ENCODE results near the gene PDE7B.

The PDE7B gene

GRCh38 chr6:135938576-135939207, 87.2 kb downstream of the PDE7B start:
- no peak overlapping the region for H3K27ac Mint-ChIP-seq
- H3K27me3 Mint-ChIP-seq: peaks cover 2% of the 10 kb centered on the region in 2 donors
- no peak overlapping the region for H3K4me3 Mint-ChIP-seq
- no peak for DNase-seq
- H3K36me3 Mint-ChIP-seq (ENCODE audit: insufficient read depth): no peaks in the 10 kb centered on the region
- ATAC-seq (replicated peaks): no peak
- H3K4me1 Mint-ChIP-seq (ENCODE audit: low read depth in 2 of 2): no peaks in the 10 kb centered on the region
- no peaks in the 10 kb centered on the region for H3K9me3 Mint-ChIP-seq

- Mint-ChIP-seq H3K27ac (no peak overlapping the region), H3K36me3 (ENCODE audit: insufficient read depth) (no peaks in the 10 kb centered on the region), H3K4me3 (no peak overlapping the region), H3K4me1 (ENCODE audit: low read depth in 2 of 2) (no peaks in the 10 kb centered on the region), H3K9me3 (no peaks in the 10 kb centered on the region), H3K27me3 (peaks cover 7% of the 10 kb centered on the region in 2 donors)
- ATAC-seq (replicated peaks) (no peak), DNase-seq (no peak)
Observed at GRCh38 chr6:135939208-135939591, 87.7 kb downstream of the PDE7B start.

- H3K4me3 Mint-ChIP-seq: no peak overlapping the region
- no peaks in the 10 kb centered on the region for H3K9me3 Mint-ChIP-seq
- no peaks in the 10 kb centered on the region for H3K4me1 Mint-ChIP-seq (ENCODE audit: low read depth in 2 of 2)
- peaks cover 7 to 8% of the 10 kb centered on the region in 2 donors for H3K27me3 Mint-ChIP-seq
- DNase-seq (no peak), ATAC-seq (replicated peaks) (no peak)
- H3K27ac Mint-ChIP-seq: no peak overlapping the region
- H3K36me3 Mint-ChIP-seq (ENCODE audit: insufficient read depth): no peaks in the 10 kb centered on the region
Observed at GRCh38 chr6:135940616-135941167, 89.2 kb downstream of the PDE7B start.

GRCh38 chr6:135941275-135942025, 89.9 kb downstream of the PDE7B start:
- Mint-ChIP-seq H3K27me3 (peaks cover 7 to 8% of the 10 kb centered on the region in 2 donors), H3K9me3 (no peaks in the 10 kb centered on the region), H3K27ac (no peak overlapping the region), H3K4me3 (no peak overlapping the region), H3K36me3 (ENCODE audit: insufficient read depth) (no peaks in the 10 kb centered on the region), H3K4me1 (ENCODE audit: low read depth in 2 of 2) (no peaks in the 10 kb centered on the region)
- no peak for ATAC-seq (replicated peaks)
- no peak for DNase-seq

- Mint-ChIP-seq H3K36me3 (ENCODE audit: insufficient read depth) (no peaks in the 10 kb centered on the region), H3K9me3 (no peaks in the 10 kb centered on the region), H3K4me3 (no peak overlapping the region), H3K27me3 (peaks cover 7 to 8% of the 10 kb centered on the region in 2 donors), H3K27ac (no peak overlapping the region), H3K4me1 (ENCODE audit: low read depth in 2 of 2) (no peaks in the 10 kb centered on the region)
- DNase-seq: no peak
- no peak for ATAC-seq (replicated peaks)
Observed at GRCh38 chr6:135944120-135944519, 92.6 kb downstream of the PDE7B start.

- Mint-ChIP-seq H3K4me1 (ENCODE audit: low read depth in 2 of 2) (no peaks in the 10 kb centered on the region), H3K27ac (no peak overlapping the region), H3K36me3 (ENCODE audit: insufficient read depth) (no peaks in the 10 kb centered on the region), H3K9me3 (no peaks in the 10 kb centered on the region), H3K4me3 (no peak overlapping the region), H3K27me3 (peaks cover 13 to 17% of the 10 kb centered on the region in 2 donors)
- no peak for ATAC-seq (replicated peaks)
- DNase-seq: no peak
Observed at GRCh38 chr6:135946674-135947073, 95.2 kb downstream of the PDE7B start.

- H3K4me3 Mint-ChIP-seq: no peak overlapping the region
- H3K36me3 Mint-ChIP-seq (ENCODE audit: insufficient read depth): no peaks in the 10 kb centered on the region
- no peaks in the 10 kb centered on the region for H3K4me1 Mint-ChIP-seq (ENCODE audit: low read depth in 2 of 2)
- no peaks in the 10 kb centered on the region for H3K9me3 Mint-ChIP-seq
- H3K27ac Mint-ChIP-seq: no peak overlapping the region
- ATAC-seq (replicated peaks): no peak
- H3K27me3 Mint-ChIP-seq: peaks cover 7 to 9% of the 10 kb centered on the region in 2 donors
- DNase-seq: no peak
Observed at GRCh38 chr6:135950669-135951068, 99.2 kb downstream of the PDE7B start.

GRCh38 chr6:135951169-135951568, 99.7 kb downstream of the PDE7B start:
- Mint-ChIP-seq H3K4me3 (no peak overlapping the region), H3K4me1 (ENCODE audit: low read depth in 2 of 2) (no peaks in the 10 kb centered on the region), H3K27me3 (peaks cover 7 to 9% of the 10 kb centered on the region in 2 donors), H3K27ac (no peak overlapping the region), H3K36me3 (ENCODE audit: insufficient read depth) (no peaks in the 10 kb centered on the region), H3K9me3 (no peaks in the 10 kb centered on the region)
- no peak for DNase-seq
- no peak for ATAC-seq (replicated peaks)

GRCh38 chr6:135953818-135954217, 102.3 kb downstream of the PDE7B start:
- Mint-ChIP-seq H3K36me3 (ENCODE audit: insufficient read depth) (no peaks in the 10 kb centered on the region), H3K27ac (no peak overlapping the region), H3K4me3 (no peak overlapping the region), H3K4me1 (ENCODE audit: low read depth in 2 of 2) (no peaks in the 10 kb centered on the region), H3K9me3 (no peaks in the 10 kb centered on the region), H3K27me3 (peaks cover 7 to 9% of the 10 kb centered on the region in 2 donors)
- DNase-seq: no peak
- no peak for ATAC-seq (replicated peaks)

GRCh38 chr6:135955099-135955498, 103.6 kb downstream of the PDE7B start:
- Mint-ChIP-seq H3K27me3 (peaks cover 7 to 9% of the 10 kb centered on the region in 2 donors), H3K4me3 (no peak overlapping the region), H3K4me1 (ENCODE audit: low read depth in 2 of 2) (no peaks in the 10 kb centered on the region), H3K36me3 (ENCODE audit: insufficient read depth) (no peaks in the 10 kb centered on the region), H3K27ac (no peak overlapping the region), H3K9me3 (no peaks in the 10 kb centered on the region)
- DNase-seq: no peak
- ATAC-seq (replicated peaks): no peak

GRCh38 chr6:135962731-135963130, 111.2 kb downstream of the PDE7B start:
- H3K27me3 Mint-ChIP-seq: peaks cover 26 to 40% of the 10 kb centered on the region in 2 donors
- H3K4me3 Mint-ChIP-seq: no peak overlapping the region
- no peak for DNase-seq
- no peak overlapping the region for H3K27ac Mint-ChIP-seq
- no peaks in the 10 kb centered on the region for H3K4me1 Mint-ChIP-seq (ENCODE audit: low read depth in 2 of 2)
- peaks cover 0 to 10% of the 10 kb centered on the region in 2 donors for H3K9me3 Mint-ChIP-seq
- no peaks in the 10 kb centered on the region for H3K36me3 Mint-ChIP-seq (ENCODE audit: insufficient read depth)
- no peak for ATAC-seq (replicated peaks)

GRCh38 chr6:135970750-135971149, 119.2 kb downstream of the PDE7B start:
- Mint-ChIP-seq H3K4me1 (ENCODE audit: low read depth in 2 of 2) (no peaks in the 10 kb centered on the region), H3K27me3 (peaks cover 4 to 10% of the 10 kb centered on the region in 2 donors), H3K4me3 (no peak overlapping the region), H3K36me3 (ENCODE audit: insufficient read depth) (no peaks in the 10 kb centered on the region), H3K27ac (no peak overlapping the region), H3K9me3 (no peaks in the 10 kb centered on the region)
- DNase-seq (no peak), ATAC-seq (replicated peaks) (no peak)

GRCh38 chr6:135971351-135971750, 119.8 kb downstream of the PDE7B start:
- Mint-ChIP-seq H3K9me3 (no peaks in the 10 kb centered on the region), H3K27me3 (peaks cover 9 to 16% of the 10 kb centered on the region in 2 donors), H3K4me3 (no peak overlapping the region), H3K27ac (no peak overlapping the region), H3K4me1 (ENCODE audit: low read depth in 2 of 2) (no peaks in the 10 kb centered on the region), H3K36me3 (ENCODE audit: insufficient read depth) (no peaks in the 10 kb centered on the region)
- DNase-seq: no peak
- no peak for ATAC-seq (replicated peaks)

GRCh38 chr6:135972150-135972549, 120.6 kb downstream of the PDE7B start:
- Mint-ChIP-seq H3K27me3 (peaks cover 9 to 24% of the 10 kb centered on the region in 2 donors), H3K27ac (no peak overlapping the region), H3K4me1 (ENCODE audit: low read depth in 2 of 2) (no peaks in the 10 kb centered on the region), H3K9me3 (no peaks in the 10 kb centered on the region), H3K36me3 (ENCODE audit: insufficient read depth) (no peaks in the 10 kb centered on the region), H3K4me3 (no peak overlapping the region)
- DNase-seq (no peak), ATAC-seq (replicated peaks) (no peak)
